Activated CD4-positive, alpha-beta T cell treated with anti-CD3 and anti-CD28 coated beads, Interleukin-2, amount 50 U/mL, for 16 hours (primary cell): ENCODE results near the gene NKRF.
"Not testable (repeated sequence)": the region's sequence is repeated elsewhere in the genome, so short reads cannot be mapped to it uniquely, and the experiment has no call there.

Experiments
- DNase-seq: peaks from one replicate; pipeline ENCODE4 v3.0.0-alpha.2; 2020

Gene NKRF

DNA sequence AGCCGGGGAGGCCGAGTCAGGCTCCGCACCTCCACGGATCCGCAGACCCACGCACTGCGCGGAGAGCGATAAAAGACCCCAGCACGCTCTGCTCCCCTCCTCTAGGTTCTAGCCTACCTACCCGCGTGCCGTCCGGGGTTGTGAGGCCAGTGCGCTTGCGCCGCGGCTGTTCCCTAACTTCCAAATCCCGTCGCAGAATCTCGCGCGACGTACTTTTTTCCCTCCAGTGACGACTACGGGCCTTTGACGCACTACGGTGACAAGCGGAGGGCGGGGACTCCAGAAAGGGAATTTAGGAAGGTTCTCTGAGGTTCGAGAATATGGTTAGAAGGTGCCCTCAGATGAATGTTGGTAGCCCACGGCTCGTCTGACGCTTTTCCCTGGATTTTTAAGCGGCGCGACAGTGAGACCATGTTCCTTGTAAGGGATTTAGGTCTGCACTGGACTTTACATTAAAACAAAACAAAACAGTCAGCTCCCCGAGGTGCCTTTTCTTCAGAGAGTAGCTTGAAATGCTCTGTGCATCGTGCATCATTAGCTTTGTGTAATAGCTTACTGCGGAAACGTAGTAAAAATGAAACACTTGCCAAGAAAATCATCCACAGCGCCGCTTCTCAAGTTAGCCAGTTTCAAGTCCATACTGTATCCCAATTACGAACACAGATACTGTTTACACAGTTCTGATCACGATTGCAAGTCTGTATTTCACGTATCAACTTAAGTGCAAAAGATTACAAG is at the start of gene NKRF:
Gene NKRF, minus strand, starts transcription at position 145 of the 738 bp plus-strand sequence.
- peak; percentile 91 for DNase-seq

DNA sequence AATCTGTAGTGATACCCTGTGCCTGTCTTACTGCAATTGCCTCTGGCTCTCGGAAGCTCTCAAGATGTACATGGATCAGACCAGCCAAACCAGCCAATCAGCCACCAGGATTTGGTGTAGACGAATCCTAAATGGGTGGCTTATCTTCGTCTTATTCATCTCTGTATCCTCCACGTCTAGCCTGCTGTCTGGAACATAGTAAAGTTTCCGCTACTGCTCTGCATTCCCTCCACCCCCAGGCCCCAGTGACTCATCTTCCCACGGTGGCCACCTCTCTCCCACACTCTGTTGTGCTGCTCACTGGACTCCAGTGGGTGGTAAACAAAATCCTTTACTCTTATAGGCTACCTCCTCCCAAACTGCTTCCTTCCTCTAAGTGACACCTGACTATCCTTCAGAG is 48.9 kb upstream of the NKRF start:
- DNase-seq: peak; percentile 67

GRCh38 chrX:119654112-119654531 is 47.9 kb upstream of the NKRF start:
- DNase-seq: no peak

DNA sequence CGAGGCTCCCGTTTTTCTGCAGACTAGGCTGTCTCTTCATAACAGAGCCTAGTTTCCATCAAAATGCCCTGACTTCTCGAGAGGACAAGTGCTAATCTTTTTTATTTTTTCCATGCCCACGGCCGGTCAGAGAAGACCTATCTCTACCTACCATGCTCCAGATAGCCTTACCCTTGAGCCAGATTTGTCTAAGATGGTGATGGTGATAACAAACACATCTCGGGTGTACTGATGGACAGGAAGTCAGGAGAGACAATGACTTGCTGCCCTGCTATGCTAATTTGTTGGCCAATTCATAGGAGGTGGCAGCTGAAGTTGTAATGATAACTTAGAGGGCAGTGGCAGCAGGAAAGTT is 42.2 kb upstream of the NKRF start:
- no peak for DNase-seq

DNA sequence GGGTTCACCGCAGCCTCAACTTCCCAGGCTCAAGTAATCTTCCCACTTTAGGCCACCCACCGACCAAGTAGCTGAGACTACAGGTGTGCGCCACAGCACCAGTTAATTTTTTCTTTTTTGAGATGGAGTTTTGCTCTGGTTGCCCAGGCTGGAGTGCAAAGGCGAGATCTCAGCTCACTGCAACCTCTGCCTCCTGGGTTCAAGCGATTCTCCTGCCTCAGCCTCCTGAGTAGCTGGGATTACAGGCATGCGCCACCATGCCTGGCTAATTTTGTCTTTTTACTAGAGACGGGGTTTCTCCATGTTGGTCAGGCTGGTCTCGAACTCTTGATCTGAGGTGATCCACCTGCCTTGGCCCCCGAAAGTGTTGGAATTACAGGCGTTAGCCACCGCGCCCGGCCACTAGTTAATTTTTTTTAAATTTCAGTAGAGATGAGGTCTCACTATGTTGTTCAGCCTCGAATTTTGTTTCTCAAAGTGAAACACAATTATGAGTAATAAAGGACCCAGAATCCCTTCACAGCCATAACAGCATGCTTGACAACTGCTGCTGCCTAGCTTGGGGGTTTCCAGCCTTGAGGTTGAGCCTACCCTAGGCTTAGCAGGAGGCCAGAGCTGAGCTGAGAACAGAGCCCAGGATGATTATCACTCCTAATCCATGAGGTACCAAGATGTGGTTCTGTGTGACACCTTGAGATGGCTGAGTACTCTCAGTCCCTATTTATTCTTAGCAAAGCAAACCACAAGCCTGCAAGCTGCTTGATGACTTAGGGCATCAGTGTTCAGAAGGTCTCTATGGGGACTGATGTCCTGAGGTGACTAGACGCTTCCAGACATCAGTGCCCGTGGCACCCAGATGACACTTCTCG is 41.6 kb upstream of the NKRF start:
- DNase-seq: peak; percentile 98

DNA sequence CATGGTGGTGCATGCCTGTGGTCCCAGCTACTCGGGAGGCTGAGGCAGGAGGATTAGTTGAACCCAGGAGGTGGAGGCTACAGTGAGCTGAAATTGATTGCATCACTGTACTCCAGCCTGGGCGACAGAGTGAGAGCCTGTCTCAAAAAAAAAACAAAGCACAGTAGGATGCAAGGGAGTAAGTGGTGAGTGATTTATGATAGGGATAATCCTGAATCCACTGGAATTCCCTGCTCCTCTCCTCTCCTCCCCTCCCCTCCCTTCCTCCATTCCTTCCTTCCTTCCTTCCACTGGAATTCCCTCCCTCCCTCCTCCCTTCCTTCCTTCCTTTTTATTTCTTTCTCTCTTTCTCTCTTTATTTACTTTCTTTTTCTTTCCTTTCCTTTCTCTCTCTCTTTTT is 40.9 kb upstream of the NKRF start:
- no peak for DNase-seq

- DNase-seq: peak; percentile 27
Observed at GRCh38 chrX:119646515-119646914, 40.3 kb upstream of the NKRF start.

DNA sequence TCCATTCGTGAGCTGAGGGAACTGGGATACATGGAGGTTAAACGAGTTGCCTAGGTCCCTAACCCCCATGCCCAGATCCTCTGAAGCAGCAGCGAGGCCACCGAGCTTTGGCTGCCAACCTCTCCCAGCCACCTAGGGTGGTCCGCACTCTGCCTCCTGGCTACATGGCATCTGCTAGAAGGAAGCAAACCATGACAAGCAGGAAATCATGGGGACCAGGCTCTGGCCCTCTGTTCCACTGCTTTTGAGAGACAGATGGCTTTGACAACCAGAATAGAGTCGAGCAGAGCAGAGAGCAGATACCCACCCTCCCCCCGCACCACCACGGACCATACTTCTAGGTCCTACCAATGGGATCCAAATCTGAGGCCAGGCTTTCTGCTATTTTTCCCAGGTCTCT is 37.5 kb upstream of the NKRF start:
- no peak for DNase-seq

DNA sequence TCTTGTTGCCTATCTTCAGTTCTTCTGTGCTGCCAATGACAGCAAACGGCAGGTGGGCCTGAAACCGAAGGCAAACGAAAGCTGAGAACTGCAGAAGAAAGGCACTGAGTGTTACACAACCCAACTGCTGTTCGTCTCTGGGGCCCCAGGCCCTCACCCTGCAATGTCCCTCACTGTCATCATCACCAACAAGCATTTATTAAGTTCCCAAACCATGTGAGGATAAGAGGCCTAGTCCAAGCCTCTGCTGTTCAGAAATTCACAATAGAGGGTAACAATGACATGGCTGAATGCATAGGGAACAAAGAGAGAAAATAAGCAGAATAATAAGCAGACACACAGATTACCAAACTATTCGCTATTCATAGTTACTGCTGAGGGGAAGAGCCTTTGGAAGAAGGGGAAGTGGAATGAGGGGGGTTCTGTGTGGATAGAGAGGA is 34.5 kb upstream of the NKRF start:
- no peak for DNase-seq

GRCh38 chrX:119638725-119639471 is 32.7 kb upstream of the NKRF start:
- DNase-seq: no peak

GRCh38 chrX:119637421-119637820 is 31.2 kb upstream of the NKRF start:
- not testable (repeated sequence) for DNase-seq

- DNase-seq: no peak
Observed at GRCh38 chrX:119636419-119636818, 30.2 kb upstream of the NKRF start.

- DNase-seq: no peak
Observed at GRCh38 chrX:119635799-119636198, 29.6 kb upstream of the NKRF start.

GRCh38 chrX:119635179-119635578 is 29.0 kb upstream of the NKRF start:
- no peak for DNase-seq

- no peak for DNase-seq
Observed at GRCh38 chrX:119625843-119626242, 19.6 kb upstream of the NKRF start.

GRCh38 chrX:119624951-119625668 is 18.9 kb upstream of the NKRF start:
- no peak for DNase-seq

DNA sequence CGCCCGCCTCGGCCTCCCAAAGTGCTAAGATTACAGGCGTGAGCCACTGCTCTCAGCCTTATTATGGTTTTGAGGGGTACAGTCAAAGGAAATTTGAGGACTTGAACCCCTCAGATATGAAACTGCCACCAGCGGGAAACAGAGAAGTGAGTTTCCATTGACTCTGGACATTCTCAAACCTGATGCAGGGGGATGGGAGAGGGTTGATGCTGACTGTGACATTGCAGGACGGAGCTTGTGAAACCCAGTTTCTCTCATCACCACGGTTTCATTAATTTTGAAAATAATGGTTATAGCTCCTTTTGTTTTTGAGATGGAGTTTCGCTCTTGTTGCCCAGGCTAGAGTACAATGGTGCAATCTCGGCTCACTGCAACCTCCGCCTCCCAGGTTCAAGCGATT is 18.2 kb upstream of the NKRF start:
- DNase-seq: no peak

- no peak for DNase-seq
Observed at GRCh38 chrX:119622356-119623232, 16.4 kb upstream of the NKRF start.

GRCh38 chrX:119618439-119618838 is 12.2 kb upstream of the NKRF start:
- no peak for DNase-seq

DNA sequence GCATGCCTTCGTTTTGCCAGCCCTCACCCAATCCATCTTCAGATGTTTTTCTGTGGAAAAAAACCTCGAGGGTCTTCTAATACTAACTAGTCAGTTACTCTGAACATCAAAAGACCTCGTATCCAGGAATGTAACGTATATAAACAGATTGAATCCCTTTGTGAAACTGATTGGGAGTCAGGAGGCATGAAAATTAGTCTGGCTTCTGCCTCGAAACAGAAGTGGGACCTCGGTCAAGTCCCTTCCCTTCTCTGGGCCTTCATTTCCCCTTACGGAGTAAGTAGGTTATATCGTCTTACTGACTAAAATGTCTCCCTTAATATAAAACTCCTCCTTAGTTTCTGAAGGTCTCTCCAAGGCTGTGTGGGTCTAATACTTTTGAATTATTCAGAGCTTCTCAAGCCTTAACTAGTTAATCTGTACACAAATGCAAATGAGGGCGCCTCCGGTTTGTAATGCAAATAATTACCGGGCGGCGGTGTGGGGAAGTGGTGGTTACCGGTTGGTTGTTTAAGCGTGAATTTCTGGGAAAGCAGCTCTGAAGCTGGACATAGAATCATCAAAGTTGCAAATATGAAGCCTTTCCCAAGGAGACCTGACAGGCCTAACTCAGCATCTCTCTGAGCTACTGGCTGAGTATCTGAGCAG is 11.4 kb upstream of the NKRF start:
- no peak for DNase-seq

GRCh38 chrX:119614776-119615175 is 8.6 kb upstream of the NKRF start:
- DNase-seq: no peak
